SK-N-SH treated with all-trans-retinoic acid at 6 μM for 48 hours (cell line): ENCODE results near the gene CLEC4C.

Experiments
- ATAC-seq: fragments of 200-7000 bp; cut with Tn5 transposase; 3 replicates; pipeline ENCODE4 v1.9.1; 2020; ENCODE audit warnings: mild to moderate bottlenecking, moderate library complexity
- ARNTL ChIP-seq: fragments of 450-650 bp; formaldehyde crosslinking; IDR thresholded peaks from 2 replicates; pipeline ENCODE4 v1.5.0; 2020; ENCODE audit warnings: low read depth, mild to moderate bottlenecking, moderate library complexity, borderline replicate concordance
- BACH2 ChIP-seq: fragments of 250-450 bp; sonication (Bioruptor Pico); IDR thresholded peaks from 2 replicates; pipeline ENCODE4 v1.9.0; 2021; ENCODE audit warnings: mild to moderate bottlenecking, borderline replicate concordance
- CREB5 ChIP-seq: fragments of 250-450 bp; sonication (Bioruptor Pico); IDR thresholded peaks from 2 replicates; pipeline ENCODE4 v1.5.1; 2020; ENCODE audit warnings: low read depth, mild to moderate bottlenecking, moderate library complexity
- CSDC2 ChIP-seq: fragments of 250-450 bp; sonication (Bioruptor Pico); IDR thresholded peaks from 2 replicates; pipeline ENCODE4 v1.5.0; 2020; ENCODE audit warnings: mild to moderate bottlenecking, moderate library complexity
- ESRRG ChIP-seq: fragments of 250-450 bp; sonication (Bioruptor Pico); IDR thresholded peaks from 2 replicates; pipeline ENCODE4 v1.6.1; 2021; ENCODE audit warnings: mild to moderate bottlenecking
- GLIS3 ChIP-seq: fragments of 250-450 bp; sonication (Bioruptor Pico); IDR thresholded peaks from 2 replicates; pipeline ENCODE4 v1.5.0; 2020; ENCODE audit warnings: mild to moderate bottlenecking, moderate library complexity
- OSR1 ChIP-seq: fragments of 250-450 bp; sonication (Bioruptor Pico); IDR thresholded peaks from 2 replicates; pipeline ENCODE4 v1.8.0; 2022; ENCODE audit warnings: moderate library complexity, mild to moderate bottlenecking, inconsistent platforms
- PPARA ChIP-seq: fragments of 250-450 bp; sonication (Bioruptor Pico); IDR thresholded peaks from 2 replicates; pipeline ENCODE4 v1.5.0; 2020; ENCODE audit warnings: mild to moderate bottlenecking, borderline replicate concordance
- RARB ChIP-seq: fragments of 250-450 bp; sonication (Bioruptor Pico); IDR thresholded peaks from 2 replicates; pipeline ENCODE4 v1.8.0; 2021; ENCODE audit warnings: mild to moderate bottlenecking, moderate library complexity
- SNAI2 ChIP-seq: fragments of 250-450 bp; sonication (Bioruptor Pico); IDR thresholded peaks from 2 replicates; pipeline ENCODE4 v1.5.0; 2020; ENCODE audit warnings: mild to moderate bottlenecking, moderate library complexity
- TOX ChIP-seq: fragments of 250-450 bp; sonication (Bioruptor Pico); IDR thresholded peaks from 2 replicates; pipeline ENCODE4 v1.8.0; 2021; ENCODE audit warnings: mild to moderate bottlenecking, moderate library complexity, borderline replicate concordance
- ZFP30 ChIP-seq: fragments of 450-650 bp; formaldehyde crosslinking; IDR thresholded peaks from 2 replicates; pipeline ENCODE4 v1.5.0; 2022; ENCODE audit warnings: mild to moderate bottlenecking, moderate library complexity
- ZNF565 ChIP-seq: fragments of 450-650 bp; formaldehyde crosslinking; conservative IDR thresholded peaks from 2 replicates; pipeline ENCODE4 v1.5.0; 2020; ENCODE audit warnings: low read depth, mild to moderate bottlenecking, moderate library complexity
- ZNF70 ChIP-seq: fragments of 450-650 bp; formaldehyde crosslinking; IDR thresholded peaks from 2 replicates; pipeline ENCODE4 v1.5.0; 2020; ENCODE audit warnings: mild to moderate bottlenecking, moderate library complexity
- ZNF8 ChIP-seq: fragments of 450-650 bp; formaldehyde crosslinking; IDR thresholded peaks from 2 replicates; pipeline ENCODE4 v1.5.0; 2020; ENCODE audit warnings: mild to moderate bottlenecking, moderate library complexity
- TF ChIP-seq, protein P1 (sequence below): fragments of 250-450 bp; sonication (Bioruptor Pico); IDR thresholded peaks from 2 replicates; pipeline ENCODE4 v1.5.0; 2020; ENCODE audit warnings: mild to moderate bottlenecking, moderate library complexity
- TF ChIP-seq, protein P2 (sequence below): fragments of 250-450 bp; sonication (Bioruptor Pico); IDR thresholded peaks from 2 replicates; pipeline ENCODE4 v1.5.1; 2021; ENCODE audit warnings: mild to moderate bottlenecking, moderate library complexity
- TF ChIP-seq, protein P3 (sequence below): fragments of 250-450 bp; sonication (Bioruptor Pico); IDR thresholded peaks from 2 replicates; pipeline ENCODE4 v1.8.0; 2021; ENCODE audit warnings: low read depth, mild to moderate bottlenecking, moderate library complexity, borderline replicate concordance

CLEC4C gene

DNA sequence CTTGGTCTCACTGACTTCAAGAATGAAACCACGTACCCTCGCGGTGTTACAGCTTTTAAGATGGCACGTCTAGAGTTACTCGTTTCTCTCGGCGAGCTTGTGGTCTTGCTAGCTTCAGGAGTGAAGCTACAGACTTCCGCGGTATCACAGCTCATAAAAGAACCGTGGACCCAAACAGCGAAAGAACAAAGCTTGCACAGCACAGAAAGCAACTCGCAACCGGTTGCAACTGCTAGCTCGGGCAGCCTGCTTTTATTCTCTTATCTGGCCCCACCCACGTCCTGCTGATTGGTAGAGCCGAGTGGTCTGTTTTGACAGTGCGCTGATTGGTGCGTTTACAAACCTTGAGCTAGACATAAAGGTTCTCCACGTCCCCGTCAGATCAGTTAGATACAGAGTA, 4.2 kb upstream of the CLEC4C start (continued):
- TF ChIP-seq, protein P1, sequence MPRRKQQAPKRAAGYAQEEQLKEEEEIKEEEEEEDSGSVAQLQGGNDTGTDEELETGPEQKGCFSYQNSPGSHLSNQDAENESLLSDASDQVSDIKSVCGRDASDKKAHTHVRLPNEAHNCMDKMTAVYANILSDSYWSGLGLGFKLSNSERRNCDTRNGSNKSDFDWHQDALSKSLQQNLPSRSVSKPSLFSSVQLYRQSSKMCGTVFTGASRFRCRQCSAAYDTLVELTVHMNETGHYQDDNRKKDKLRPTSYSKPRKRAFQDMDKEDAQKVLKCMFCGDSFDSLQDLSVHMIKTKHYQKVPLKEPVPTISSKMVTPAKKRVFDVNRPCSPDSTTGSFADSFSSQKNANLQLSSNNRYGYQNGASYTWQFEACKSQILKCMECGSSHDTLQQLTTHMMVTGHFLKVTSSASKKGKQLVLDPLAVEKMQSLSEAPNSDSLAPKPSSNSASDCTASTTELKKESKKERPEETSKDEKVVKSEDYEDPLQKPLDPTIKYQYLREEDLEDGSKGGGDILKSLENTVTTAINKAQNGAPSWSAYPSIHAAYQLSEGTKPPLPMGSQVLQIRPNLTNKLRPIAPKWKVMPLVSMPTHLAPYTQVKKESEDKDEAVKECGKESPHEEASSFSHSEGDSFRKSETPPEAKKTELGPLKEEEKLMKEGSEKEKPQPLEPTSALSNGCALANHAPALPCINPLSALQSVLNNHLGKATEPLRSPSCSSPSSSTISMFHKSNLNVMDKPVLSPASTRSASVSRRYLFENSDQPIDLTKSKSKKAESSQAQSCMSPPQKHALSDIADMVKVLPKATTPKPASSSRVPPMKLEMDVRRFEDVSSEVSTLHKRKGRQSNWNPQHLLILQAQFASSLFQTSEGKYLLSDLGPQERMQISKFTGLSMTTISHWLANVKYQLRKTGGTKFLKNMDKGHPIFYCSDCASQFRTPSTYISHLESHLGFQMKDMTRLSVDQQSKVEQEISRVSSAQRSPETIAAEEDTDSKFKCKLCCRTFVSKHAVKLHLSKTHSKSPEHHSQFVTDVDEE, result no peak
- TF ChIP-seq GLIS3 (CRISPR knock-in tag) (no peak), ZNF70 (CRISPR knock-in tag) (no peak), ESRRG (CRISPR knock-in tag) (no peak), ZNF565 (CRISPR knock-in tag) (no peak)

DNA sequence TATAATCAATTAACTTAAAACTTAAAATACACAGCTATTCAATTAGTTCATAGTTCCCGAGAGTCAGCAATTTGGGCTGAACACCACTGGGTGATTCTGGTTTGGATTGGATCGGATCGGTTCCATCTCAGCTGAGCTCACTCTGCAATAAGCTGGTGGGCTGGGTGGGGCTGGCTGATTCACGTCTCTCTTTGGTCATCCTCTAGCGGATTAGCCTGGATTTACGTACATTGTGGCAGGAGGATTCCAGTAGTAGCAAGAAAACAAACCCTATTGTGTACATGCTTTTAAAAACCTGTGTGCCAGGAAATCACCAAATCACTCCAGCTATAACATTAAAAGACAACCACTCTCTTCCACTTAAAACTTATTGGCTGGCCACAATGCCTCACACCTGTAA, 3.2 kb upstream of the CLEC4C start:
- no peak for ATAC-seq

DNA sequence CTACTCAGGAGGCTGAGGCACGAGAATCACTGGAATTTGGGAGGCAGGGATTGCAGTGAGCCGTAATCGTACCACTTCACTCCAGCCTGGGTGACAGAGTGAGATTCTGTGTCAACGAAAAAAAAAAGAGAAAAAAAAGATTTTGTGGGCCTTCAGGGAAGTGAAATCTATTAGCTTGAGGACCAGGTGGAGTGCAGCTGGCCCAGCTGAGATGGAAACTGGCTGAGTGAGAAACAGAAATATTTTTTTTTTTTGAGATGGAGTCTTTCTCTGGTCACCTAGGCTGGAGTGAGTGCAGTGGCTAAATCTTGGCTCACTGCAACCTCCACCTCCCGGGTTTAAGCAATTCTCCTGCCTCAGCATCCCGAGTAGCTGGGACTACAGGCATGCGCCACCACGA, 2.3 kb upstream of the CLEC4C start:
- no peak for ATAC-seq
- TF ChIP-seq SNAI2 (CRISPR knock-in tag), result no peak
- no peak for TF ChIP-seq CSDC2 (CRISPR knock-in tag)
- no peak for TF ChIP-seq CREB5 (CRISPR knock-in tag)
- TF ChIP-seq OSR1 (CRISPR knock-in tag), result no peak
- TF ChIP-seq TOX (CRISPR knock-in tag), result no peak
- no peak for TF ChIP-seq ARNTL (CRISPR knock-in tag)
- TF ChIP-seq ZNF70 (CRISPR knock-in tag), result no peak
- TF ChIP-seq BACH2 (CRISPR knock-in tag), result no peak
- no peak for TF ChIP-seq ZFP30 (CRISPR knock-in tag)
- TF ChIP-seq, protein P2, sequence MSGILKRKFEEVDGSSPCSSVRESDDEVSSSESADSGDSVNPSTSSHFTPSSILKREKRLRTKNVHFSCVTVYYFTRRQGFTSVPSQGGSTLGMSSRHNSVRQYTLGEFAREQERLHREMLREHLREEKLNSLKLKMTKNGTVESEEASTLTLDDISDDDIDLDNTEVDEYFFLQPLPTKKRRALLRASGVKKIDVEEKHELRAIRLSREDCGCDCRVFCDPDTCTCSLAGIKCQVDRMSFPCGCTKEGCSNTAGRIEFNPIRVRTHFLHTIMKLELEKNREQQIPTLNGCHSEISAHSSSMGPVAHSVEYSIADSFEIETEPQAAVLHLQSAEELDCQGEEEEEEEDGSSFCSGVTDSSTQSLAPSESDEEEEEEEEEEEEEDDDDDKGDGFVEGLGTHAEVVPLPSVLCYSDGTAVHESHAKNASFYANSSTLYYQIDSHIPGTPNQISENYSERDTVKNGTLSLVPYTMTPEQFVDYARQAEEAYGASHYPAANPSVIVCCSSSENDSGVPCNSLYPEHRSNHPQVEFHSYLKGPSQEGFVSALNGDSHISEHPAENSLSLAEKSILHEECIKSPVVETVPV (CRISPR knock-in tag), result no peak
- TF ChIP-seq ZNF8 (CRISPR knock-in tag), result no peak
- TF ChIP-seq, protein P3, sequence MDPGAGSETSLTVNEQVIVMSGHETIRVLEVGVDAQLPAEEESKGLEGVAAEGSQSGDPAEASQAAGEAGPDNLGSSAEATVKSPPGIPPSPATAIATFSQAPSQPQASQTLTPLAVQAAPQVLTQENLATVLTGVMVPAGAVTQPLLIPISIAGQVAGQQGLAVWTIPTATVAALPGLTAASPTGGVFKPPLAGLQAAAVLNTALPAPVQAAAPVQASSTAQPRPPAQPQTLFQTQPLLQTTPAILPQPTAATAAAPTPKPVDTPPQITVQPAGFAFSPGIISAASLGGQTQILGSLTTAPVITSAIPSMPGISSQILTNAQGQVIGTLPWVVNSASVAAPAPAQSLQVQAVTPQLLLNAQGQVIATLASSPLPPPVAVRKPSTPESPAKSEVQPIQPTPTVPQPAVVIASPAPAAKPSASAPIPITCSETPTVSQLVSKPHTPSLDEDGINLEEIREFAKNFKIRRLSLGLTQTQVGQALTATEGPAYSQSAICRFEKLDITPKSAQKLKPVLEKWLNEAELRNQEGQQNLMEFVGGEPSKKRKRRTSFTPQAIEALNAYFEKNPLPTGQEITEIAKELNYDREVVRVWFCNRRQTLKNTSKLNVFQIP, result no peak
- no peak for TF ChIP-seq PPARA
- TF ChIP-seq, protein P1, result no peak
- no peak for TF ChIP-seq RARB
- no peak for TF ChIP-seq ESRRG (CRISPR knock-in tag)
- TF ChIP-seq GLIS3 (CRISPR knock-in tag), result no peak

More for the DNA sequence above, 3.2 kb upstream of the CLEC4C start:
- no peak for TF ChIP-seq ZNF70 (CRISPR knock-in tag)

GRCh38 chr12:7748852-7749251, 1.7 kb upstream of the CLEC4C start:
- ATAC-seq, result no peak
- TF ChIP-seq ZNF70 (CRISPR knock-in tag) (no peak), ZNF565 (CRISPR knock-in tag) (no peak), BACH2 (CRISPR knock-in tag) (no peak), ZFP30 (CRISPR knock-in tag) (no peak), OSR1 (CRISPR knock-in tag) (no peak), ESRRG (CRISPR knock-in tag) (no peak), TOX (CRISPR knock-in tag) (no peak)
- TF ChIP-seq, protein P2 (CRISPR knock-in tag), result no peak
- TF ChIP-seq, protein P1, result no peak
